HepG2 (cell line): ENCODE results near the gene UACA. TPM values are rescaled to one million over a fixed set of nuclear protein-coding genes. Genes with fewer than 3 reads are reported as not detected.

ENCODE experiments used
- ATAC-seq: fragments of 200-7000 bp; cut with Tn5 transposase; 3 replicates; pipeline ENCODE4 v1.9.1; 2020; ENCODE audit warnings: mild to moderate bottlenecking, moderate library complexity
- BruUV-seq: library from RNA; stranded (reverse); fragments of 400-500 nt; replicated peaks from 2 replicates; lab custom pipeline; 2021; lab: Mats Ljungman, UMichigan
- CTCF ChIA-PET: fragments of 300-600 bp; formaldehyde crosslinking; extraction: SDS; loops from one replicate; lab custom pipeline; 2021; ENCODE audit warnings: low total read pairs, inconsistent platforms, low intra/inter-chr PET ratio; lab: Yijun Ruan, JAX
- POLR2A ChIA-PET: fragments of 350-600 bp; sonication (Branson Sonifier 250); formaldehyde crosslinking; loops from one replicate; lab custom pipeline; 2020; ENCODE audit warnings: antibody characterized with exemption, inconsistent platforms; lab: Yijun Ruan, JAX
- DNase-seq: peaks from one replicate; pipeline ENCODE4 v3.0.0-alpha.2; 2015; ENCODE audit warnings: low spot score
- FAIRE-seq: peaks from 3 replicates; lab custom pipeline; 2011; peaks lifted over from hg19 to GRCh38; lab: Jason Lieb, UNC
- H2AFZ ChIP-seq: one replicate; pipeline ENCODE4 v1.6.1; 2011; ENCODE audit warnings: low read length, inconsistent platforms
- H3K27ac ChIP-seq: fragments of 300-600 bp; 3 replicates; pipeline ENCODE4 v1.8.0; 2011; ENCODE audit warnings: mixed run types, mild to moderate bottlenecking, mixed read lengths, low read length, inconsistent platforms; ENCODE audit not compliant: insufficient read depth; ENCODE audit errors: extremely low read length
- H3K27me3 ChIP-seq, 2 experiments: fragments of 200-600 bp in 1 of 2; 2 replicates in 1 of 2; 3 replicates in 1 of 2; pipeline versions ENCODE4 v1.6.0 to v1.8.0; 2011; ENCODE audit warnings: low read length in 2 of 2, mild to moderate bottlenecking in 2 of 2, moderate library complexity in 2 of 2, inconsistent platforms in 1 of 2; ENCODE audit not compliant: insufficient read depth in 2 of 2, control insufficient read depth in 1 of 2
- H3K36me3 ChIP-seq, 2 experiments: fragments of 200-600 bp in 1 of 2; replicated peaks in 1 of 2; 2 replicates in 1 of 2; 3 replicates in 1 of 2; pipeline versions ENCODE4 v1.5.1 to v1.8.0; 2011; ENCODE audit warnings: low read length in 2 of 2, inconsistent platforms in 1 of 2; ENCODE audit not compliant: insufficient read depth in 2 of 2, control insufficient read depth in 1 of 2
- H3K4me1 ChIP-seq: 2 replicates; pipeline ENCODE4 v1.5.1; 2012; ENCODE audit warnings: low read length, inconsistent platforms; ENCODE audit not compliant: insufficient read depth
- H3K4me2 ChIP-seq: 2 replicates; pipeline ENCODE4 v1.6.0; 2011; ENCODE audit warnings: low read depth, low read length, inconsistent platforms
- H3K4me3 ChIP-seq, 3 experiments: fragments of 200-600 bp in 1 of 3; sonication (generic), shearing (Covaris generic) in 1 of 3; replicated peaks in 1 of 3; 2 replicates each; pipeline ENCODE4 v1.5.1; 2011 to 2016; ENCODE audit warnings: low read length in 3 of 3, inconsistent platforms in 2 of 3, low read depth in 2 of 3, mild to moderate bottlenecking in 2 of 3, control low read depth in 1 of 3, mixed read lengths in 1 of 3; ENCODE audit not compliant: insufficient read depth in 1 of 3
- H3K79me2 ChIP-seq: one replicate; pipeline ENCODE4 v1.6.1; 2011; ENCODE audit warnings: low read length, inconsistent platforms; ENCODE audit not compliant: insufficient read depth
- H3K9ac ChIP-seq: 2 replicates; pipeline ENCODE4 v1.6.0; 2011; ENCODE audit warnings: mild to moderate bottlenecking, low read depth, low read length, inconsistent platforms; ENCODE audit not compliant: insufficient read depth
- H3K9me3 ChIP-seq: 2 replicates; pipeline ENCODE4 v1.5.1; 2012; ENCODE audit warnings: mild to moderate bottlenecking, low read length
- H4K20me1 ChIP-seq: 2 replicates; pipeline ENCODE4 v1.6.0; 2011; ENCODE audit warnings: inconsistent platforms, mild to moderate bottlenecking, low read length, moderate library complexity; ENCODE audit not compliant: insufficient read depth
- GTF3A ChIP-seq: sonication (generic); formaldehyde crosslinking; conservative IDR thresholded peaks from 2 replicates; pipeline ENCODE4 v1.4.0; 2020; ENCODE audit warnings: mild to moderate bottlenecking, missing genetic modification reagents
- MAF1 ChIP-seq: sonication (generic); formaldehyde crosslinking; IDR thresholded peaks from 2 replicates; pipeline ENCODE4 v1.5.0; 2020; ENCODE audit warnings: missing genetic modification reagents, borderline replicate concordance
- MIER2 ChIP-seq: IDR thresholded peaks from 2 replicates; pipeline ENCODE4 v1.6.1; 2016; ENCODE audit warnings: missing biosample characterization, missing genetic modification reagents
- NKX3-1 ChIP-seq: sonication (generic); formaldehyde crosslinking; IDR thresholded peaks from 2 replicates; pipeline ENCODE4 v1.5.0; 2020; ENCODE audit warnings: missing genetic modification reagents
- NR1H2 ChIP-seq: sonication (generic); formaldehyde crosslinking; IDR thresholded peaks from 2 replicates; pipeline ENCODE4 v1.8.1; 2022; ENCODE audit warnings: low read depth, missing genetic modification reagents, borderline replicate concordance
- PAWR ChIP-seq: sonication (generic); formaldehyde crosslinking; IDR thresholded peaks from 2 replicates; pipeline ENCODE4 v1.4.0; 2020; ENCODE audit warnings: missing genetic modification reagents, mild to moderate bottlenecking, borderline replicate concordance
- TCF7 ChIP-seq: sonication (generic); IDR thresholded peaks from 2 replicates; pipeline ENCODE4 v1.6.1; 2016; ENCODE audit warnings: antibody characterized with exemption, low read depth
- XRCC5 ChIP-seq: fragments of 200-400 bp; formaldehyde crosslinking; optimal IDR thresholded peaks from 2 replicates; pipeline ENCODE3; 2017; ENCODE audit warnings: mild to moderate bottlenecking, low read length
- ZFY ChIP-seq: sonication (generic); formaldehyde crosslinking; IDR thresholded peaks from 2 replicates; pipeline ENCODE4 v1.4.0; 2020; ENCODE audit warnings: missing genetic modification reagents
- ZNF138 ChIP-seq: sonication (generic); formaldehyde crosslinking; IDR thresholded peaks from 2 replicates; pipeline ENCODE4 v1.5.0; 2020; ENCODE audit warnings: mild to moderate bottlenecking, low read depth, missing genetic modification reagents
- ZNF75D ChIP-seq: sonication (generic); formaldehyde crosslinking; IDR thresholded peaks from 2 replicates; pipeline ENCODE4 v1.8.1; 2023; ENCODE audit warnings: missing genetic modification reagents, mild to moderate bottlenecking, borderline replicate concordance
- WGBS: methylation state at CpG from one replicate; pipeline ENCODE4 v1.1.6; 2017; ENCODE audit warnings: low lambda C conversion rate; 5-methylcytosine and 5-hydroxymethylcytosine counted together
- in situ Hi-C: cut with HindIII; loops from 2 replicates; pipeline ENCODE4 v1.10.0; 2017; ENCODE audit warnings: low pct_unique_long_range_greater_than_20kb; ENCODE audit not compliant: extremely low pct_ligation_motif_present
- intact Hi-C: fragments of 100-400 bp; cut with micrococcal nuclease; formaldehyde crosslinking; loops from one replicate; pipeline ENCODE4 v1.10.0; 2022; ENCODE audit not compliant: unreplicated experiment
- polyA plus RNA-seq, 8 experiments: library from polyadenylated mRNA; depleted of rRNA in 3 of 8; stranded (reverse) in 7 of 8; unstranded in 1 of 8; fragments of >200 nt; fragmentation: Illumina TruSeq in 4 of 8; extraction: Trizol in 4 of 8; gene quantifications; 2 replicates each; pipeline versions ENCODE4 v1.2.1 to v1.2.3, GENCODE V29; 2011 to 2016; ENCODE audit warnings: low read depth in 4 of 8, missing spikeins in 1 of 8, mixed read lengths in 1 of 8; ENCODE audit not compliant: insufficient read depth in 1 of 8
- total RNA-seq, 5 experiments: library from RNA; depleted of rRNA; stranded (reverse); fragments of >200 nt; fragmentation: Illumina TruSeq; extraction: Trizol; gene quantifications; 2 replicates each; pipeline ENCODE4 v1.2.3, GENCODE V29; 2016; ENCODE audit warnings: low read depth in 1 of 5
- TF ChIP-seq, protein P1 (sequence below): sonication (generic); formaldehyde crosslinking; IDR thresholded peaks from 2 replicates; pipeline ENCODE4 v1.8.0; 2022; ENCODE audit warnings: mild to moderate bottlenecking, missing genetic modification reagents; ENCODE audit not compliant: insufficient replicate concordance

The UACA gene
- total and polyA plus RNA-seq, 2 of the 13 experiments (the other 11 are each of a cell fraction or from before 2014, with no cell fraction given): 17.8 to 39.2 TPM

DNA sequence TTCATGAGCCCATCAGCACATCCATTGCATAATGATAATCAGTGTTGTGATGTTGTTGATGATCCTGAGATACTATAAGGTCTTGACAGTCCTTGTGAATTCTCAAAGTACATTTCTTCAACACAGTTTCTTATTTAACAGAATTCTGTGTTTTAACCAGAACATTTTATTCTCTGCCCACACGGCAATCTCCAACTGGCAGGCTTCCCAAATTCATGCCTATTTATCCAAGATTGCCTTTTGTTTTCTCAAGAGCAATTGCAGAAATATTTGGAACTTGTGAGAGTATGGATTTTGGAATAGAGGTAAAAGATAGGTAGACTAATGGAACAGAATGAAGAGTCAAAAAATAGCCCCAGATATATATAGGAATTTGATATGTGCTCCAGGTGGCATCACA, 116.0 kb downstream of the UACA start (continued):
- TF ChIP-seq, protein P1, sequence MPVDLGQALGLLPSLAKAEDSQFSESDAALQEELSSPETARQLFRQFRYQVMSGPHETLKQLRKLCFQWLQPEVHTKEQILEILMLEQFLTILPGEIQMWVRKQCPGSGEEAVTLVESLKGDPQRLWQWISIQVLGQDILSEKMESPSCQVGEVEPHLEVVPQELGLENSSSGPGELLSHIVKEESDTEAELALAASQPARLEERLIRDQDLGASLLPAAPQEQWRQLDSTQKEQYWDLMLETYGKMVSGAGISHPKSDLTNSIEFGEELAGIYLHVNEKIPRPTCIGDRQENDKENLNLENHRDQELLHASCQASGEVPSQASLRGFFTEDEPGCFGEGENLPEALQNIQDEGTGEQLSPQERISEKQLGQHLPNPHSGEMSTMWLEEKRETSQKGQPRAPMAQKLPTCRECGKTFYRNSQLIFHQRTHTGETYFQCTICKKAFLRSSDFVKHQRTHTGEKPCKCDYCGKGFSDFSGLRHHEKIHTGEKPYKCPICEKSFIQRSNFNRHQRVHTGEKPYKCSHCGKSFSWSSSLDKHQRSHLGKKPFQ (CRISPR knock-in tag): no peak
- TF ChIP-seq NR1H2: no peak
- TF ChIP-seq ZNF138 (CRISPR knock-in tag): no peak
- no peak for TF ChIP-seq PAWR (CRISPR knock-in tag)
- no peak for TF ChIP-seq MIER2

DNA sequence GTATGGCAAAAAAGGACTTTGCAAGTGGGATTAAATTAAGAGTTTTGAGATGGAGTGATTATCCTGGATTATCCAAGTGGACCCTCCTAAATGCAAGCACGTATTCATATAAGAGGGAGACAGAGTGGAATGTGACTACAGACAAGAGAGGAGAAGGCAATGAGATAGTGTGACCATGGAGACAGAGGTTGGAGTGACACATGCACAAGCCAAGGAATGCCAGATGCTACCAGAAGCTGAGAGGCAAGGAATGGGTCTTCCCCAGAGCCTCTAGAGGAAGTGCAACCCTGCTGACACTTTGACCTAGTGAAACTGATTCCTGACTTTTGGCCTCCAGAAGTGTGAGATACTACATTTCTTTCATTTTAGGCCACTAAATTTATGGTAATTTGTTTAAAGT, 117.2 kb downstream of the UACA start:
- H2AFZ ChIP-seq: no peak overlapping the region
- no peak for DNase-seq
- no peak for FAIRE-seq
- WGBS: 81% methylated on average over 1 of the region's 1 CpG
- BruUV-seq: no TSS peak
- no peak for TF ChIP-seq MAF1
- no peak for TF ChIP-seq NKX3-1 (CRISPR knock-in tag)
- no peak for TF ChIP-seq TCF7
- no peak for TF ChIP-seq ZNF75D (CRISPR knock-in tag)
- TF ChIP-seq XRCC5: no peak
- no peak for TF ChIP-seq ZFY (CRISPR knock-in tag)
- TF ChIP-seq GTF3A (CRISPR knock-in tag): no peak
- H3K9me3 ChIP-seq: no peaks in the 10 kb centered on the region
- H3K27me3 ChIP-seq: no peaks in the 10 kb centered on the region
- intact Hi-C loops (no loop called here), in situ Hi-C loops (no loop called here)
- no peaks in the 10 kb centered on the region for H3K79me2 ChIP-seq
- H3K4me2 ChIP-seq: no peak overlapping the region
- no peak overlapping the region for H3K4me3 ChIP-seq
- H3K36me3 ChIP-seq: no peaks in the 10 kb centered on the region
- ChIA-PET CTCF (no interaction called here), POLR2A (no interaction called here)
- no peak overlapping the region for H3K27ac ChIP-seq
- no peak overlapping the region for H3K9ac ChIP-seq
- H3K4me1 ChIP-seq: peaks cover 22% of the 10 kb centered on the region
- no peaks in the 10 kb centered on the region for H4K20me1 ChIP-seq
- ATAC-seq: no peak
